Endothelial cell of umbilical vein (primary cell): ENCODE measurements around the gene PACS1. TPM values are rescaled to one million over a fixed set of nuclear protein-coding genes. Genes with fewer than 3 reads are reported as not detected.

Experiments
- BruUV-seq: library from RNA; stranded (reverse); fragments of 400-500 nt; replicated peaks from 2 replicates; lab custom pipeline; 2021; lab: Mats Ljungman, UMichigan
- CTCF ChIA-PET: fragments of 300-600, 350-600 bp; sonication (Branson Sonifier 250); formaldehyde crosslinking; loops from one replicate; lab custom pipeline; 2021; ENCODE audit warnings: antibody characterized with exemption, inconsistent platforms; lab: Charles Lee
- POLR2A ChIA-PET: fragments of 300-600, 350-600 bp; sonication (Branson Sonifier 250); formaldehyde crosslinking; loops from one replicate; lab custom pipeline; 2021; ENCODE audit warnings: antibody characterized with exemption, inconsistent platforms; lab: Charles Lee
- DNase-seq: peaks from one replicate; pipeline ENCODE4 v3.0.0-alpha.2; 2011; ENCODE audit warnings: low read depth, low spot score
- FAIRE-seq: peaks from 2 replicates; lab custom pipeline; 2011; peaks lifted over from hg19 to GRCh38; lab: Jason Lieb, UNC
- H2AFZ ChIP-seq: 2 replicates; pipeline ENCODE4 v1.6.0; 2012; ENCODE audit warnings: low read depth, low read length, control low read depth, inconsistent platforms
- H3K27ac ChIP-seq: 2 replicates; pipeline ENCODE4 v1.5.1; 2011; ENCODE audit warnings: low read depth, mild to moderate bottlenecking, control low read depth, low read length, moderate library complexity; ENCODE audit not compliant: insufficient read depth
- H3K27me3 ChIP-seq, 2 experiments: 2 replicates each; pipeline versions ENCODE4 v1.6.0 to v1.6.1; 2011; ENCODE audit warnings: low read length in 2 of 2, mixed read lengths in 1 of 2; ENCODE audit not compliant: control insufficient read depth in 2 of 2, insufficient read depth in 2 of 2
- H3K36me3 ChIP-seq, 2 experiments: 2 replicates in 1 of 2; 3 replicates in 1 of 2; pipeline ENCODE4 v1.5.1; 2011; ENCODE audit warnings: low read length in 2 of 2, mild to moderate bottlenecking in 1 of 2, moderate library complexity in 1 of 2; ENCODE audit not compliant: control insufficient read depth in 2 of 2, insufficient read depth in 2 of 2; ENCODE audit errors: extremely low read depth in 1 of 2
- H3K4me1 ChIP-seq: 3 replicates; pipeline ENCODE4 v1.5.1; 2011; ENCODE audit warnings: mild to moderate bottlenecking, low read length; ENCODE audit not compliant: control insufficient read depth, insufficient read depth; ENCODE audit errors: extremely low read depth
- H3K4me2 ChIP-seq: 2 replicates; pipeline ENCODE4 v1.6.1; 2011; ENCODE audit warnings: low read length, control low read depth, mixed read lengths; ENCODE audit not compliant: insufficient read depth
- H3K4me3 ChIP-seq, 3 experiments: fragments of 200-600 bp in 1 of 3; sonication (generic), shearing (Covaris generic) in 1 of 3; replicated peaks in 1 of 3; 2 replicates each; pipeline ENCODE4 v1.5.1; 2011 to 2016; ENCODE audit warnings: control low read depth in 3 of 3, low read length in 3 of 3, mild to moderate bottlenecking in 2 of 3, inconsistent platforms in 1 of 3, low read depth in 1 of 3, moderate library complexity in 1 of 3; ENCODE audit not compliant: insufficient read depth in 1 of 3
- H3K79me2 ChIP-seq: 2 replicates; pipeline ENCODE4 v1.6.0; 2012; ENCODE audit warnings: low read length, inconsistent platforms; ENCODE audit not compliant: control insufficient read depth, insufficient read depth
- H3K9ac ChIP-seq: replicated peaks from 2 replicates; pipeline ENCODE3; 2011; ENCODE audit warnings: low read length, control low read depth; ENCODE audit not compliant: insufficient read depth; ENCODE audit errors: extremely low read depth
- H3K9me1 ChIP-seq: replicated peaks from 3 replicates; pipeline ENCODE4 v1.6.0; 2011; ENCODE audit warnings: mild to moderate bottlenecking, low read length; ENCODE audit not compliant: control insufficient read depth, insufficient read depth; ENCODE audit errors: extremely low read depth
- H3K9me3 ChIP-seq: replicated peaks from 2 replicates; pipeline ENCODE4 v1.5.1; 2012; ENCODE audit warnings: low read length, inconsistent platforms; ENCODE audit not compliant: control insufficient read depth, insufficient read depth
- H4K20me1 ChIP-seq: replicated peaks from 2 replicates; pipeline ENCODE3; 2011; ENCODE audit warnings: mild to moderate bottlenecking, low read length; ENCODE audit not compliant: control insufficient read depth, insufficient read depth; ENCODE audit errors: extremely low read depth
- EZH2 ChIP-seq: IDR thresholded peaks from 2 replicates; pipeline ENCODE4 v1.6.1; 2012; ENCODE audit warnings: borderline replicate concordance, low read depth, mild to moderate bottlenecking, moderate library complexity, low read length, inconsistent platforms; ENCODE audit not compliant: severe bottlenecking
- FOS ChIP-seq: IDR thresholded peaks from 2 replicates; pipeline ENCODE4 v1.6.1; 2011; ENCODE audit warnings: mild to moderate bottlenecking, low read length, moderate library complexity, borderline replicate concordance; ENCODE audit not compliant: insufficient read depth
- GATA2 ChIP-seq: IDR thresholded peaks from 2 replicates; pipeline ENCODE4 v1.7.0; 2011; ENCODE audit warnings: low read depth, mild to moderate bottlenecking, moderate library complexity, mixed read lengths, low read length; ENCODE audit not compliant: insufficient read length, insufficient read depth
- JUN ChIP-seq: IDR thresholded peaks from 2 replicates; pipeline ENCODE4 v1.6.1; 2011; ENCODE audit warnings: borderline replicate concordance, low read depth; ENCODE audit not compliant: insufficient read length, insufficient read depth
- MYC ChIP-seq: IDR thresholded peaks from one replicate; pipeline ENCODE4 v1.6.1; 2011; ENCODE audit warnings: mild to moderate bottlenecking, low read depth, low read length
- POLR2A ChIP-seq: IDR thresholded peaks from 2 replicates; pipeline ENCODE4 v1.6.1; 2012; ENCODE audit warnings: low read depth, mild to moderate bottlenecking, control low read depth, low read length
- POLR2AphosphoS5 ChIP-seq: IDR thresholded peaks from 2 replicates; pipeline ENCODE4 v1.6.1; 2012; ENCODE audit warnings: low read depth, mild to moderate bottlenecking, control low read depth, low read length, moderate library complexity; ENCODE audit not compliant: insufficient read depth
- dilution Hi-C: fragments of 300-500 bp; cut with MboI; formaldehyde crosslinking; loops from one replicate; pipeline ENCODE4 v1.15.0; 2019; ENCODE audit warnings: low sequenced_read_pairs; ENCODE audit not compliant: extremely low pct_ligation_motif_present
- intact Hi-C: fragments of 100-400 bp; cut with micrococcal nuclease; formaldehyde crosslinking; loops from one replicate; pipeline ENCODE4 v1.10.0; 2022
- polyA plus RNA-seq, 4 experiments: library from polyadenylated mRNA; depleted of rRNA in 3 of 4; stranded (reverse) in 3 of 4; unstranded in 1 of 4; fragments of >200 nt; gene quantifications; 2 replicates each; pipeline versions ENCODE4 v1.2.1 to v1.2.3, GENCODE V29; 2011 to 2012; ENCODE audit warnings: missing spikeins in 1 of 4
- total RNA-seq: library from RNA; stranded (reverse); gene quantifications from 2 replicates; pipeline ENCODE4 v1.2.3, GENCODE V29; 2021
- TF ChIP-seq, protein P1 (sequence below), 2 donors: IDR thresholded peaks; 1 replicate in 1 of 2; 2 replicates in 1 of 2; pipeline ENCODE4 v1.5.1; 2011; ENCODE audit warnings: low read length in 2 of 2, mild to moderate bottlenecking in 2 of 2, moderate library complexity in 2 of 2, control low read depth in 1 of 2, inconsistent platforms in 1 of 2, low read depth in 1 of 2; ENCODE audit not compliant: insufficient read depth in 1 of 2; ENCODE audit errors: extremely low read depth in 1 of 2
- TF ChIP-seq, protein P2 (sequence below): IDR thresholded peaks from 2 replicates; pipeline ENCODE4 v1.6.1; 2011; ENCODE audit not compliant: insufficient read depth, insufficient read length

PACS1 gene
- total and polyA plus RNA-seq, 2 donors (not counting 3 experiments of a cell fraction or from before 2014, with no cell fraction given), result 26.4 to 64.4 TPM

DNA sequence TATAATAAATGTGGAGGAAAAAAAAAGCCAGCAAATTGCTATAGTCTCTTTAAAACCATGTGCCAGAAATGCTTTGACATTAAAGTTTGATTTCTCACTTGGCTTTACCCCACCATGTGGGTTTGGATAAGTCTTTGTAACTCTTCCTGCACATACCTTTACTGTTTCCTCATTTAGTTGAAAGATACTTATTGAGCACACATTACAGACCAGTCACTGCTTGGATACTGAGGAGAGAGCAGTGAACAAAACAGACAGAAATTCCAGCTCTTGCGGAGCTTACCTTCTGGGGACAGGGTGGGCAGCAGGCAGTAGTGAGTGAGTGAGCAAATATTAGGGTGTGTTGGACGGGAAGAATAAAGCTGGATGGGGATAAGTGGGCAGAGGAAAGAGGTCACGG, 13.7 kb downstream of the PACS1 start:
- intact Hi-C loops (loop anchor here (5.0 kb wide), 1 partner anchor 34 kb away; no protein-coding TSS in a partner anchor), dilution Hi-C loops (no loop called here)
- Histone ChIP-seq H3K36me3 (no peaks in the 10 kb centered on the region), H3K9me1 (no peaks in the 10 kb centered on the region), H3K79me2 (peaks cover 53% of the 10 kb centered on the region), H2AFZ (no peak overlapping the region), H3K4me2 (peak overlapping the region; percentile 45), H3K9me3 (no peaks in the 10 kb centered on the region), H3K4me3 (no peak overlapping the region), H3K9ac (no peak overlapping the region), H3K27me3 (no peaks in the 10 kb centered on the region), H3K4me1 (peaks cover 40% of the 10 kb centered on the region), H4K20me1 (peaks cover 3% of the 10 kb centered on the region), H3K27ac (no peak overlapping the region)
- DNase-seq (no peak), FAIRE-seq (no peak)
- TF ChIP-seq EZH2, result no peak
- no peak for TF ChIP-seq POLR2AphosphoS5
- no peak for TF ChIP-seq GATA2
- TF ChIP-seq MYC, result no peak
- TF ChIP-seq, protein P1, sequence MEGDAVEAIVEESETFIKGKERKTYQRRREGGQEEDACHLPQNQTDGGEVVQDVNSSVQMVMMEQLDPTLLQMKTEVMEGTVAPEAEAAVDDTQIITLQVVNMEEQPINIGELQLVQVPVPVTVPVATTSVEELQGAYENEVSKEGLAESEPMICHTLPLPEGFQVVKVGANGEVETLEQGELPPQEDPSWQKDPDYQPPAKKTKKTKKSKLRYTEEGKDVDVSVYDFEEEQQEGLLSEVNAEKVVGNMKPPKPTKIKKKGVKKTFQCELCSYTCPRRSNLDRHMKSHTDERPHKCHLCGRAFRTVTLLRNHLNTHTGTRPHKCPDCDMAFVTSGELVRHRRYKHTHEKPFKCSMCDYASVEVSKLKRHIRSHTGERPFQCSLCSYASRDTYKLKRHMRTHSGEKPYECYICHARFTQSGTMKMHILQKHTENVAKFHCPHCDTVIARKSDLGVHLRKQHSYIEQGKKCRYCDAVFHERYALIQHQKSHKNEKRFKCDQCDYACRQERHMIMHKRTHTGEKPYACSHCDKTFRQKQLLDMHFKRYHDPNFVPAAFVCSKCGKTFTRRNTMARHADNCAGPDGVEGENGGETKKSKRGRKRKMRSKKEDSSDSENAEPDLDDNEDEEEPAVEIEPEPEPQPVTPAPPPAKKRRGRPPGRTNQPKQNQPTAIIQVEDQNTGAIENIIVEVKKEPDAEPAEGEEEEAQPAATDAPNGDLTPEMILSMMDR (IDR thresholded peaks at IDR 0.05; ENCODE audit: extremely low read depth in 1 of 2, insufficient read depth in 1 of 2, low read depth in 1 of 2, low read length in 2 of 2), result no peak
- TF ChIP-seq POLR2A, result no peak
- no peak for TF ChIP-seq FOS
- TF ChIP-seq, protein P2, sequence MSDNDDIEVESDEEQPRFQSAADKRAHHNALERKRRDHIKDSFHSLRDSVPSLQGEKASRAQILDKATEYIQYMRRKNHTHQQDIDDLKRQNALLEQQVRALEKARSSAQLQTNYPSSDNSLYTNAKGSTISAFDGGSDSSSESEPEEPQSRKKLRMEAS, result no peak
- no peak for TF ChIP-seq JUN
- POLR2A ChIA-PET, result no interaction called here
- CTCF ChIA-PET, result interaction anchor here (0.7 to 3.6 kb wide), 2 partner anchors 15 to 16 kb away, joined by 3 to 18 read pairs; no protein-coding TSS in a partner anchor
- BruUV-seq, result no TSS peak
